ENCODE data around the gene PAK5.

GRCh38 chr20:9743871-9744270, 95.0 kb downstream of the PAK5 start:
- TF ChIP-seq GATA3 (IDR thresholded peaks at IDR 0.05; ENCODE audit: low read depth, low read length) (no peak), GATA2 (IDR thresholded peaks at IDR 0.05; ENCODE audit: low read depth, low read length) (no peak)

Data from SH-SY5Y (cell line).